Esophagus muscularis mucosa (tissue), 3 donors: ENCODE results near the gene PPIL1.

Source experiments
- POLR2A ChIP-seq: fragments of 450-650 bp; IDR thresholded peaks from one replicate; pipeline ENCODE4 v1.6.1; 2017; ENCODE audit warnings: antibody characterized with exemption, moderate library complexity, mild to moderate bottlenecking, low read depth
- POLR2AphosphoS5 ChIP-seq, 2 donors: sonication (generic); formaldehyde crosslinking; IDR thresholded peaks; one replicate each; pipeline ENCODE4 v1.6.1; 2017; ENCODE audit warnings: antibody characterized with exemption in 2 of 2
- TF ChIP-seq, protein P1 (sequence below), 3 experiments: fragments of 200-600 bp in 2 of 3; fragments of 450-650 bp in 1 of 3; sonication (generic) in 2 of 3; IDR thresholded peaks; one replicate each; pipeline ENCODE4 v1.5.1; 2017 to 2019; ENCODE audit warnings: antibody characterized with exemption in 3 of 3, mild to moderate bottlenecking in 2 of 3, moderate library complexity in 1 of 3

GRCh38 chr6:36840432-36841403 is 33.9 kb downstream of the PPIL1 start:
- TF ChIP-seq, protein P1, sequence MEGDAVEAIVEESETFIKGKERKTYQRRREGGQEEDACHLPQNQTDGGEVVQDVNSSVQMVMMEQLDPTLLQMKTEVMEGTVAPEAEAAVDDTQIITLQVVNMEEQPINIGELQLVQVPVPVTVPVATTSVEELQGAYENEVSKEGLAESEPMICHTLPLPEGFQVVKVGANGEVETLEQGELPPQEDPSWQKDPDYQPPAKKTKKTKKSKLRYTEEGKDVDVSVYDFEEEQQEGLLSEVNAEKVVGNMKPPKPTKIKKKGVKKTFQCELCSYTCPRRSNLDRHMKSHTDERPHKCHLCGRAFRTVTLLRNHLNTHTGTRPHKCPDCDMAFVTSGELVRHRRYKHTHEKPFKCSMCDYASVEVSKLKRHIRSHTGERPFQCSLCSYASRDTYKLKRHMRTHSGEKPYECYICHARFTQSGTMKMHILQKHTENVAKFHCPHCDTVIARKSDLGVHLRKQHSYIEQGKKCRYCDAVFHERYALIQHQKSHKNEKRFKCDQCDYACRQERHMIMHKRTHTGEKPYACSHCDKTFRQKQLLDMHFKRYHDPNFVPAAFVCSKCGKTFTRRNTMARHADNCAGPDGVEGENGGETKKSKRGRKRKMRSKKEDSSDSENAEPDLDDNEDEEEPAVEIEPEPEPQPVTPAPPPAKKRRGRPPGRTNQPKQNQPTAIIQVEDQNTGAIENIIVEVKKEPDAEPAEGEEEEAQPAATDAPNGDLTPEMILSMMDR (IDR thresholded peaks at IDR 0.05), result no peak
- no peak for TF ChIP-seq POLR2A
- peak in 1 of 2 donors; percentile 14 for TF ChIP-seq POLR2AphosphoS5 (IDR thresholded peaks at IDR 0.05)
